IMR-90 (cell line): ENCODE results near the gene KNCN. TPM values are rescaled to one million over a fixed set of nuclear protein-coding genes. Genes with fewer than 3 reads are reported as not detected.

Source experiments
- ATAC-seq: fragments of 200-7000 bp; cut with Tn5 transposase; 2 replicates; pipeline ENCODE4 v1.9.1; 2020; ENCODE audit warnings: low read depth, mild to moderate bottlenecking, moderate library complexity
- BruUV-seq: library from RNA; stranded (reverse); fragments of 400-500 nt; replicated peaks from 2 replicates; lab custom pipeline; 2021; lab: Mats Ljungman, UMichigan
- CTCF ChIA-PET: fragments of 300-600 bp; formaldehyde crosslinking; extraction: SDS; loops from one replicate; lab custom pipeline; 2021; ENCODE audit warnings: antibody characterized with exemption; lab: Yijun Ruan, JAX
- POLR2A ChIA-PET: fragments of 300-600 bp; sonication (Branson Sonifier 250); formaldehyde crosslinking; loops from one replicate; lab custom pipeline; 2022; ENCODE audit warnings: antibody characterized with exemption; ENCODE audit not compliant: unreplicated experiment; lab: Charles Lee
- DNase-seq: peaks from one replicate; pipeline ENCODE4 v3.0.0; 2013
- H2AFZ ChIP-seq: replicated peaks from 2 replicates; pipeline ENCODE3; 2013; ENCODE audit warnings: low read length, mild to moderate bottlenecking; ENCODE audit not compliant: poor library complexity
- H2AK5ac ChIP-seq: 2 replicates; pipeline ENCODE4 v1.6.1; 2013; ENCODE audit warnings: low read depth, low read length, inconsistent platforms
- H2AK9ac ChIP-seq: replicated peaks from 2 replicates; pipeline ENCODE3; 2013; ENCODE audit warnings: mild to moderate bottlenecking, low read depth, low read length, moderate library complexity; ENCODE audit not compliant: poor library complexity
- H2BK120ac ChIP-seq: 2 replicates; pipeline ENCODE4 v1.6.1; 2013; ENCODE audit warnings: low read depth, low read length, inconsistent platforms
- H2BK15ac ChIP-seq: 3 replicates; pipeline ENCODE4 v1.6.1; 2013; ENCODE audit warnings: low read depth, low read length, inconsistent platforms
- H2BK20ac ChIP-seq: 2 replicates; pipeline ENCODE4 v1.6.1; 2013; ENCODE audit warnings: low read depth, mild to moderate bottlenecking, inconsistent platforms, low read length, moderate library complexity
- H2BK5ac ChIP-seq: 2 replicates; pipeline ENCODE4 v1.6.1; 2013; ENCODE audit warnings: mild to moderate bottlenecking, low read depth, low read length, inconsistent platforms; ENCODE audit not compliant: poor library complexity, severe bottlenecking
- H3K14ac ChIP-seq: replicated peaks from 2 replicates; pipeline ENCODE4 v1.6.1; 2013; ENCODE audit warnings: low read depth, low read length, inconsistent platforms
- H3K18ac ChIP-seq: 2 replicates; pipeline ENCODE4 v1.6.1; 2013; ENCODE audit warnings: low read depth, low read length, control low read depth
- H3K23ac ChIP-seq: 2 replicates; pipeline ENCODE4 v1.6.1; 2013; ENCODE audit warnings: low read depth, low read length, inconsistent platforms
- H3K27ac ChIP-seq: 2 replicates; pipeline ENCODE4 v1.5.1; 2013; ENCODE audit warnings: mild to moderate bottlenecking, control low read depth, low read length; ENCODE audit not compliant: insufficient read depth
- H3K27me3 ChIP-seq: 2 replicates; pipeline ENCODE4 v1.6.1; 2013; ENCODE audit warnings: low read length; ENCODE audit not compliant: control insufficient read depth, insufficient read depth
- H3K36me3 ChIP-seq: 2 replicates; pipeline ENCODE4 v1.6.1; 2013; ENCODE audit warnings: low read length, mixed read lengths; ENCODE audit not compliant: control insufficient read depth, insufficient read depth
- H3K4ac ChIP-seq: 2 replicates; pipeline ENCODE4 v1.6.1; 2013; ENCODE audit warnings: low read depth, low read length, inconsistent platforms
- H3K4me1 ChIP-seq: 2 replicates; pipeline ENCODE4 v1.6.1; 2013; ENCODE audit warnings: low read length, mixed read lengths; ENCODE audit not compliant: control insufficient read depth, insufficient read depth
- H3K4me2 ChIP-seq: 2 replicates; pipeline ENCODE4 v1.6.1; 2013; ENCODE audit warnings: low read depth, mild to moderate bottlenecking, control low read depth, low read length, moderate library complexity
- H3K4me3 ChIP-seq: 2 replicates; pipeline ENCODE4 v1.5.1; 2013; ENCODE audit warnings: low read depth, mild to moderate bottlenecking, control low read depth, low read length, moderate library complexity; ENCODE audit not compliant: insufficient read depth
- H3K56ac ChIP-seq: 2 replicates; pipeline ENCODE4 v1.6.1; 2013; ENCODE audit warnings: low read length, inconsistent platforms; ENCODE audit not compliant: insufficient read depth; ENCODE audit errors: extremely low read depth
- H3K79me1 ChIP-seq, 2 experiments: 2 replicates each; pipeline ENCODE4 v1.6.1; 2013; ENCODE audit warnings: low read length in 2 of 2, inconsistent platforms in 1 of 2, low read depth in 1 of 2
- H3K9ac ChIP-seq: 2 replicates; pipeline ENCODE4 v1.6.1; 2013; ENCODE audit warnings: low read depth, low read length, control low read depth
- H3K9me1 ChIP-seq: 2 replicates; pipeline ENCODE4 v1.6.1; 2013; ENCODE audit warnings: low read length, inconsistent platforms; ENCODE audit not compliant: insufficient read depth
- H3K9me3 ChIP-seq: 2 replicates; pipeline ENCODE4 v1.6.1; 2013; ENCODE audit warnings: low read length; ENCODE audit not compliant: control insufficient read depth, insufficient read depth
- H4K20me1 ChIP-seq: 2 replicates; pipeline ENCODE4 v1.6.1; 2013; ENCODE audit warnings: low read length, inconsistent platforms; ENCODE audit not compliant: insufficient read depth
- H4K5ac ChIP-seq: 2 replicates; pipeline ENCODE4 v1.6.1; 2013; ENCODE audit warnings: mild to moderate bottlenecking, low read depth, low read length, control low read depth
- H4K8ac ChIP-seq, 2 experiments: 2 replicates each; pipeline ENCODE4 v1.6.1; 2013; ENCODE audit warnings: low read depth in 2 of 2, low read length in 2 of 2, control low read depth in 1 of 2, inconsistent platforms in 1 of 2
- H4K91ac ChIP-seq: 2 replicates; pipeline ENCODE4 v1.6.1; 2013; ENCODE audit warnings: low read depth, low read length, inconsistent platforms; ENCODE audit not compliant: insufficient read depth
- BHLHE40 ChIP-seq: fragments of 150-350 bp; IDR thresholded peaks from 2 replicates; pipeline ENCODE4 v1.6.1; 2016; ENCODE audit warnings: mild to moderate bottlenecking, low read depth, low read length
- ELK1 ChIP-seq: fragments of 150-350 bp; IDR thresholded peaks from 2 replicates; pipeline ENCODE4 v1.6.1; 2016; ENCODE audit warnings: low read depth, mild to moderate bottlenecking, low read length, moderate library complexity, borderline replicate concordance
- MXI1 ChIP-seq: IDR thresholded peaks from 2 replicates; pipeline ENCODE4 v1.6.1; 2012; ENCODE audit warnings: low read depth, mild to moderate bottlenecking, low read length, moderate library complexity, borderline replicate concordance
- RCOR1 ChIP-seq: IDR thresholded peaks from 2 replicates; pipeline ENCODE4 v1.6.1; 2012; ENCODE audit warnings: mild to moderate bottlenecking, low read length, improper control_type of control experiment; ENCODE audit not compliant: insufficient replicate concordance
- RFX5 ChIP-seq: IDR thresholded peaks from 2 replicates; pipeline ENCODE4 v1.8.0; 2012; ENCODE audit warnings: low read depth, mild to moderate bottlenecking, low read length, moderate library complexity
- WGBS, 2 experiments: methylation state at CpG; one replicate each; pipeline versions ENCODE4 v1.1.5 to v1.1.7; 2013; ENCODE audit warnings: missing lambda C conversion rate in 2 of 2; ENCODE audit not compliant: insufficient read length in 1 of 2; ENCODE audit errors: extremely low coverage in 2 of 2; 5-methylcytosine and 5-hydroxymethylcytosine counted together
- dilution Hi-C: fragments of 300-500 bp; cut with HindIII; formaldehyde crosslinking; loops from one replicate; pipeline ENCODE4 v1.14.3; 2018; ENCODE audit warnings: low sequenced_read_pairs; ENCODE audit not compliant: unreplicated experiment
- in situ Hi-C: fragments of 300-500 bp; cut with MboI; formaldehyde crosslinking; loops from 3 replicates; pipeline ENCODE4 v1.14.3; 2019; ENCODE audit warnings: low sequenced_read_pairs, inconsistent platforms, mixed read lengths
- intact Hi-C: fragments of 100-400 bp; cut with micrococcal nuclease; formaldehyde crosslinking; loops from 2 replicates; pipeline ENCODE4 v1.10.0; 2022
- polyA plus RNA-seq, 3 experiments: library from polyadenylated mRNA; depleted of rRNA; stranded (reverse); fragments of >200 nt; gene quantifications; 2 replicates each; pipeline ENCODE4 v1.2.3, GENCODE V29; 2012; ENCODE audit warnings: low replicate concordance in 1 of 3
- total RNA-seq: library from RNA; depleted of rRNA; stranded (reverse); fragments of >200 nt; gene quantifications from 2 replicates; pipeline ENCODE4 v1.2.3, GENCODE V29; 2012
- TF ChIP-seq, protein P1 (sequence below): fragments of 150-350 bp; IDR thresholded peaks from 2 replicates; pipeline ENCODE4 v1.6.1; 2017; ENCODE audit warnings: mild to moderate bottlenecking, antibody characterized with exemption, low read length, low read depth

Gene KNCN
- total and polyA plus RNA-seq, 2 of the 4 experiments (the other 2 are of a cell fraction) = not detected

DNA sequence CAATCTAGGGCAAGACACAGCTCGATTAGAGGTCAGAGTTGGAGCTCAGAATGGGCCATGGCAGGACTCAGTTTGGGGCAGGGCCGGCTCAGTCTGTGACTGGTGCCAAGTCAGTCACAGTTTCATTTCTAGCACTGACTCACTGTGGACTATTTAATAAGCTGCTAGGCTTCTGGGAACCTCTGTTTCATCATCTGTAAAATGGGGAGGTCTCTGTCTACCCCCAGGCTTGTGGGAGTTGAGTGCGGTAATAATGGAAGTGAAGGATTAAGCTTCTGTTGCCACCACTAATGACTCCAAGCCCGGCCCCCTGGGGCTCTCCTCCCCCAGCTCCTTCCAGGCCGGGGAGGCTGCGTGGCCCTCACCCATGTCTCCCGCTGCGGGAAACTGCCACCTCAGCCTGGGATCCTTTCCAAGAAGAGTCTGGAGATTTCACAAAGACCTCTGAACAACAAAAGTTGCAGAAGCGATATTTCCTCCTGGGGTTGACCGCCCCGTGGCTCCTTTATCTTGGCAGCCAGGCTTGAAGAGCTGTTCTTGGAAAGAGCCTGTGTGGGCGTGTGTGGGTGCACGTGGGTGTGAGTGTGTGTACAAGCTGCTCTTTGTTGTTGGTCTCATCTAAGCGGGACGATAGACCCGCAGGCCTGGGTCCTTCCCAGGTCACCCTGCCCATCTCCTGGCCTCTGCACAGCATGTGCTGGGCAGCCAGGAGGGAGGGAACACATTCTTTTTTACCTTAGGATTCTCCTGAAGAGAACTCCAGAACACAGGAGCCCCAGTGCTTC, 29.1 kb downstream of the KNCN start:
- Histone ChIP-seq H3K9ac (no peak overlapping the region), H4K91ac (peak overlapping the region; percentile 36; the same call in 1 of the 2 replicates), H2BK5ac (no peak overlapping the region), H2BK120ac (peak overlapping the region; percentile 50; the same call in 1 of the 2 replicates), H3K23ac (no peak overlapping the region; the same call in 1 of the 2 replicates), H3K4me2 (no peak overlapping the region; the same call in 1 of the 2 replicates), H3K4me3 (no peak overlapping the region), H4K20me1 (0 out of 2 replicates have a peak, but pooled peaks cover 3% of the 10 kb centered on the region), H4K5ac (no peak overlapping the region), H4K8ac (peak overlapping the region in 1 of 2 experiments; percentile 36; a peak in 1 of 4 replicates), H3K4ac (peak overlapping the region; percentile 71), H2BK20ac (peak overlapping the region; percentile 17; the same call in 1 of the 2 replicates), H3K27me3 (peaks cover 31% of the 10 kb centered on the region), H3K79me1 (no peaks in the 10 kb centered on the region), H2AK5ac (no peak overlapping the region), H3K27ac (no peak overlapping the region), H2BK15ac (no peak overlapping the region; the same call in 2 of the 3 replicates), H3K14ac (peak overlapping the region; percentile 68; the same call in 1 of the 2 replicates), H3K9me1 (peaks cover 3% of the 10 kb centered on the region), H3K56ac (no peak overlapping the region), H3K18ac (no peak overlapping the region), H2AFZ (peak overlapping the region; percentile 72), H3K36me3 (no peaks in the 10 kb centered on the region), H3K4me1 (peaks cover 16% of the 10 kb centered on the region), H2AK9ac (no peak overlapping the region), H3K9me3 (no peaks in the 10 kb centered on the region)
- POLR2A ChIA-PET = no interaction called here
- dilution Hi-C loops (no loop called here), in situ Hi-C loops (no loop called here), intact Hi-C loops (no loop called here)
- TF ChIP-seq BHLHE40 = no peak
- TF ChIP-seq ELK1 = no peak
- no peak for TF ChIP-seq MXI1
- TF ChIP-seq, protein P1, sequence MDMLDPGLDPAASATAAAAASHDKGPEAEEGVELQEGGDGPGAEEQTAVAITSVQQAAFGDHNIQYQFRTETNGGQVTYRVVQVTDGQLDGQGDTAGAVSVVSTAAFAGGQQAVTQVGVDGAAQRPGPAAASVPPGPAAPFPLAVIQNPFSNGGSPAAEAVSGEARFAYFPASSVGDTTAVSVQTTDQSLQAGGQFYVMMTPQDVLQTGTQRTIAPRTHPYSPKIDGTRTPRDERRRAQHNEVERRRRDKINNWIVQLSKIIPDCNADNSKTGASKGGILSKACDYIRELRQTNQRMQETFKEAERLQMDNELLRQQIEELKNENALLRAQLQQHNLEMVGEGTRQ = no peak
- no peak for TF ChIP-seq RFX5
- peak; percentile 89 for TF ChIP-seq RCOR1
- CTCF ChIA-PET = interaction anchor here (0.7 to 1.3 kb wide), 3 partner anchors 11 to 44 kb away, joined by 3 to 4 read pairs (median 3); no protein-coding TSS in a partner anchor
- WGBS, 2 experiments = 20% methylated on average over 2 of the region's 16 CpGs; no CpG with 5 or more reads in 1 of the 2 experiments
- ATAC-seq (peak; percentile 10), DNase-seq (peak; percentile 45)
- BruUV-seq = no TSS peak
